H9 (cell line): Measurements from ENCODE around the gene CLIP1. TPM values are rescaled to one million over a fixed set of nuclear protein-coding genes. Genes with fewer than 3 reads are reported as not detected.
A peak's percentile ranks its signal among the peaks of the same experiment; 100 is the strongest.

Experiments used
- DNase-seq: peaks from one replicate; pipeline ENCODE4 v3.0.0-alpha.2; 2017
- H2AFZ ChIP-seq: one replicate; pipeline ENCODE4 v1.6.1; 2013; ENCODE audit warnings: mild to moderate bottlenecking, low read length, control low read depth, moderate library complexity
- H2AK5ac ChIP-seq: 2 replicates; pipeline ENCODE4 v1.6.1; 2013; ENCODE audit warnings: low read length, control low read depth, mixed read lengths; ENCODE audit not compliant: insufficient read length
- H2BK120ac ChIP-seq: one replicate; pipeline ENCODE4 v1.6.1; 2013; ENCODE audit warnings: low read depth, mild to moderate bottlenecking, low read length, control low read depth, inconsistent platforms; ENCODE audit not compliant: poor library complexity, severe bottlenecking
- H2BK12ac ChIP-seq: 2 replicates; pipeline ENCODE4 v1.6.1; 2013; ENCODE audit warnings: low read length, control low read depth, mixed read lengths, low read depth; ENCODE audit not compliant: insufficient read length
- H2BK15ac ChIP-seq: 2 replicates; pipeline ENCODE4 v1.6.1; 2013; ENCODE audit warnings: low read depth, low read length, control low read depth
- H2BK20ac ChIP-seq: one replicate; pipeline ENCODE4 v1.6.1; 2013; ENCODE audit warnings: low read depth, mild to moderate bottlenecking, low read length, control low read depth, inconsistent platforms; ENCODE audit not compliant: poor library complexity, severe bottlenecking
- H2BK5ac ChIP-seq: 2 replicates; pipeline ENCODE4 v1.6.1; 2013; ENCODE audit warnings: low read length, control low read depth, mixed read lengths; ENCODE audit not compliant: insufficient read length
- H3K14ac ChIP-seq: 2 replicates; pipeline ENCODE4 v1.6.1; 2013; ENCODE audit warnings: low read length, control low read depth; ENCODE audit not compliant: insufficient read depth
- H3K18ac ChIP-seq: 2 replicates; pipeline ENCODE4 v1.6.1; 2013; ENCODE audit warnings: low read depth, mild to moderate bottlenecking, mixed read lengths, low read length, control low read depth; ENCODE audit not compliant: insufficient read length
- H3K23ac ChIP-seq: 2 replicates; pipeline ENCODE4 v1.6.1; 2013; ENCODE audit warnings: low read length, control low read depth, mixed read lengths, low read depth; ENCODE audit not compliant: insufficient read length
- H3K23me2 ChIP-seq: 2 replicates; pipeline ENCODE4 v1.6.1; 2013; ENCODE audit warnings: low read depth, mild to moderate bottlenecking, mixed read lengths, low read length, control low read depth; ENCODE audit not compliant: insufficient read length, poor library complexity, severe bottlenecking
- H3K27ac ChIP-seq: 2 replicates; pipeline ENCODE4 v1.5.1; 2013; ENCODE audit warnings: low read length, control low read depth, mixed read lengths, low read depth; ENCODE audit not compliant: insufficient read length
- H3K27me3 ChIP-seq: 2 replicates; pipeline ENCODE4 v1.6.1; 2013; ENCODE audit warnings: low read length, control low read depth, inconsistent platforms; ENCODE audit not compliant: insufficient read depth
- H3K4ac ChIP-seq: 2 replicates; pipeline ENCODE4 v1.6.1; 2013; ENCODE audit warnings: low read depth, mild to moderate bottlenecking, control low read depth, inconsistent platforms, low read length, moderate library complexity
- H3K4me1 ChIP-seq: 2 replicates; pipeline ENCODE4 v1.6.1; 2013; ENCODE audit warnings: low read length, control low read depth, inconsistent platforms; ENCODE audit not compliant: insufficient read depth
- H3K4me2 ChIP-seq: 2 replicates; pipeline ENCODE4 v1.6.1; 2013; ENCODE audit warnings: low read length, control low read depth, mixed read lengths; ENCODE audit not compliant: insufficient read length, insufficient read depth
- H3K56ac ChIP-seq: 2 replicates; pipeline ENCODE4 v1.6.1; 2013; ENCODE audit warnings: low read depth, mild to moderate bottlenecking, mixed read lengths, low read length, control low read depth; ENCODE audit not compliant: insufficient read length
- H3K79me1 ChIP-seq: 2 replicates; pipeline ENCODE4 v1.6.1; 2013; ENCODE audit warnings: low read depth, mild to moderate bottlenecking, moderate library complexity, low read length, control low read depth, inconsistent platforms; ENCODE audit not compliant: insufficient read depth, poor library complexity, severe bottlenecking
- H3K79me2 ChIP-seq: 2 replicates; pipeline ENCODE4 v1.6.1; 2013; ENCODE audit warnings: low read length, control low read depth, inconsistent platforms; ENCODE audit not compliant: insufficient read depth
- H3K9ac ChIP-seq: 2 replicates; pipeline ENCODE4 v1.6.1; 2013; ENCODE audit warnings: low read length, control low read depth, mixed read lengths; ENCODE audit not compliant: insufficient read length; ENCODE audit errors: extremely low read depth
- H3K9me3 ChIP-seq: one replicate; pipeline ENCODE4 v1.6.1; 2013; ENCODE audit warnings: low read depth, low read length, inconsistent platforms; ENCODE audit not compliant: control insufficient read depth
- H3T11ph ChIP-seq: one replicate; pipeline ENCODE4 v1.6.1; 2013; ENCODE audit warnings: mild to moderate bottlenecking, low read length, control low read depth, inconsistent platforms
- H4K20me1 ChIP-seq: one replicate; pipeline ENCODE4 v1.6.1; 2013; ENCODE audit not compliant: control insufficient read depth, insufficient read length, insufficient read depth
- H4K5ac ChIP-seq: 2 replicates; pipeline ENCODE4 v1.6.1; 2013; ENCODE audit warnings: low read depth, mild to moderate bottlenecking, mixed read lengths, low read length, control low read depth; ENCODE audit not compliant: insufficient read length
- H4K8ac ChIP-seq: replicated peaks from 2 replicates; pipeline ENCODE4 v1.6.1; 2013; ENCODE audit warnings: low read length, control low read depth, mixed read lengths, low read depth; ENCODE audit not compliant: insufficient read length
- H4K91ac ChIP-seq: 2 replicates; pipeline ENCODE4 v1.6.1; 2013; ENCODE audit warnings: low read depth, mild to moderate bottlenecking, moderate library complexity, mixed read lengths, low read length, control low read depth; ENCODE audit not compliant: insufficient read length
- H3K27ac Mint-ChIP-seq, 3 experiments: 2 replicates in 2 of 3; 3 replicates in 1 of 3; pipeline ENCODE4 v1.8.0; 2020 to 2021; ENCODE audit warnings: mixed read lengths in 3 of 3, mild to moderate bottlenecking in 1 of 3, moderate library complexity in 1 of 3
- H3K27me3 Mint-ChIP-seq: 2 replicates; pipeline ENCODE4 v1.8.0; 2021; ENCODE audit warnings: low read depth, mild to moderate bottlenecking, moderate library complexity, mixed read lengths
- H3K36me3 Mint-ChIP-seq, 3 experiments: 2 replicates in 2 of 3; 3 replicates in 1 of 3; pipeline ENCODE4 v1.8.0; 2020 to 2021; ENCODE audit warnings: low read depth in 3 of 3, mixed read lengths in 3 of 3; ENCODE audit not compliant: insufficient read depth in 1 of 3
- H3K4me1 Mint-ChIP-seq, 2 experiments: 2 replicates each; pipeline ENCODE4 v1.8.0; 2020; ENCODE audit warnings: mixed read lengths in 2 of 2
- H3K4me3 Mint-ChIP-seq, 2 experiments: 2 replicates in 1 of 2; 3 replicates in 1 of 2; pipeline ENCODE4 v1.8.0; 2020 to 2021; ENCODE audit warnings: mild to moderate bottlenecking in 2 of 2, mixed read lengths in 2 of 2, moderate library complexity in 1 of 2
- H3K9me3 Mint-ChIP-seq, 2 experiments: 2 replicates in 1 of 2; 3 replicates in 1 of 2; pipeline ENCODE4 v1.8.0; 2020; ENCODE audit warnings: mild to moderate bottlenecking in 2 of 2, mixed read lengths in 2 of 2, moderate library complexity in 1 of 2
- WGBS: extraction: QIAGEN DNeasy Blood & Tissue Kit; methylation state at CpG from one replicate; pipeline ENCODE4 v1.1.7; 2013; ENCODE audit warnings: missing lambda C conversion rate, low lambda C conversion rate, mixed read lengths; ENCODE audit not compliant: insufficient read length; ENCODE audit errors: extremely low coverage; 5-methylcytosine and 5-hydroxymethylcytosine counted together
- total RNA-seq: library from RNA; stranded (reverse); gene quantifications from 2 replicates; pipeline ENCODE4 v1.2.1, GENCODE V29; 2021
- TF ChIP-seq, protein P1 (sequence below): fragments of 200-600 bp; sonication (generic); conservative IDR thresholded peaks from 3 replicates; pipeline ENCODE4 v1.8.0; 2021; ENCODE audit warnings: antibody characterized with exemption, mild to moderate bottlenecking

The CLIP1 gene
- total RNA-seq, 1 experiment from 2014 or later = 23.6 TPM

DNA sequence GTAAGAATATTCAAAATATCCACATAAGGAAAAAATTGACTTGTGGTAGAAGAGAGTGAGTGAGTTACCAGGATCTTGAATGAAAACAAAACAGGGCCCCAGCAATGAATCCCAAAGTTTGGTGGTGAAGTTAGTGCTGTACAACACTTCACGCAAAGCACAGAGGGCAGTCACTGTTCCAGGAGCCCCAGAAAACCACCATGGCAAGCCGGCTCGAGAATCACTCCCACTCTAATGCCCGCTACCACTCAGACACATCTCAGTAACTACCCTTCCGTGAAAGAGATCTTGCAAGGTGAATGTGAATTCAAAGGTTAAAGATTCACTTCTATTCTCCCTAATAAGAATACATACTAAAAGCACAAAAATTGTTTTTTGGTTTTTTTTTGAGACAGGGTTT lies 30.1 kb downstream of the CLIP1 start:
- Histone ChIP-seq H3T11ph (no peak overlapping the region), H3K79me2 (no peaks in the 10 kb centered on the region)

More for the DNA sequence above, 30.1 kb downstream of the CLIP1 start:
- Histone ChIP-seq H2BK5ac (no peak overlapping the region), H3K27ac (no peak overlapping the region), H3K56ac (no peak overlapping the region), H2BK12ac (no peak overlapping the region), H2AFZ (no peak overlapping the region), H4K8ac (no peak overlapping the region), H3K4me1 (no peaks in the 10 kb centered on the region; the same call in 1 of the 2 replicates), H4K20me1 (no peaks in the 10 kb centered on the region), H2BK20ac (no peak overlapping the region), H2BK15ac (no peak overlapping the region), H3K9me3 (no peaks in the 10 kb centered on the region), H4K5ac (no peak overlapping the region), H3K4ac (no peak overlapping the region), H2AK5ac (no peak overlapping the region), H3K18ac (no peak overlapping the region), H3K4me2 (no peak overlapping the region), H3K79me1 (no peaks in the 10 kb centered on the region), H3K23ac (no peak overlapping the region), H4K91ac (no peak overlapping the region), H3K27me3 (no peaks in the 10 kb centered on the region), H3K14ac (no peak overlapping the region), H3K9ac (no peak overlapping the region), H3K23me2 (no peaks in the 10 kb centered on the region), H2BK120ac (no peak overlapping the region)
- H3K4me1 Mint-ChIP-seq = peaks cover 0 to 2% of the 10 kb centered on the region in 2 experiments; a peak in 1 of 4 replicates
- no peaks in the 10 kb centered on the region; the same call in 1 of the 2 replicates for H3K27me3 Mint-ChIP-seq
- H3K4me3 Mint-ChIP-seq = no peak overlapping the region
- peak overlapping the region in 1 of 3 experiments; percentile 85; a peak in 1 of 7 replicates for H3K27ac Mint-ChIP-seq
- WGBS = no CpG with 5 or more reads among the region's 5 CpGs
- TF ChIP-seq, protein P1, sequence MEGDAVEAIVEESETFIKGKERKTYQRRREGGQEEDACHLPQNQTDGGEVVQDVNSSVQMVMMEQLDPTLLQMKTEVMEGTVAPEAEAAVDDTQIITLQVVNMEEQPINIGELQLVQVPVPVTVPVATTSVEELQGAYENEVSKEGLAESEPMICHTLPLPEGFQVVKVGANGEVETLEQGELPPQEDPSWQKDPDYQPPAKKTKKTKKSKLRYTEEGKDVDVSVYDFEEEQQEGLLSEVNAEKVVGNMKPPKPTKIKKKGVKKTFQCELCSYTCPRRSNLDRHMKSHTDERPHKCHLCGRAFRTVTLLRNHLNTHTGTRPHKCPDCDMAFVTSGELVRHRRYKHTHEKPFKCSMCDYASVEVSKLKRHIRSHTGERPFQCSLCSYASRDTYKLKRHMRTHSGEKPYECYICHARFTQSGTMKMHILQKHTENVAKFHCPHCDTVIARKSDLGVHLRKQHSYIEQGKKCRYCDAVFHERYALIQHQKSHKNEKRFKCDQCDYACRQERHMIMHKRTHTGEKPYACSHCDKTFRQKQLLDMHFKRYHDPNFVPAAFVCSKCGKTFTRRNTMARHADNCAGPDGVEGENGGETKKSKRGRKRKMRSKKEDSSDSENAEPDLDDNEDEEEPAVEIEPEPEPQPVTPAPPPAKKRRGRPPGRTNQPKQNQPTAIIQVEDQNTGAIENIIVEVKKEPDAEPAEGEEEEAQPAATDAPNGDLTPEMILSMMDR = no peak
- DNase-seq = no peak
- H3K36me3 Mint-ChIP-seq = no peaks in the 10 kb centered on the region; a peak in 1 of 7 replicates
- H3K9me3 Mint-ChIP-seq = no peaks in the 10 kb centered on the region
